Measurements from ENCODE around the gene CCDC154. TPM values are rescaled to one million over a fixed set of nuclear protein-coding genes. Genes with fewer than 3 reads are reported as not detected.
A peak's percentile ranks its signal among the peaks of the same experiment; 100 is the strongest.

The CCDC154 gene
- total and polyA plus RNA-seq, 9 of the 15 experiments (the other 6 are each of a cell fraction or from before 2014, with no cell fraction given) = 0.15 to 1.4 (median 0.20) TPM; not detected in 5

DNA sequence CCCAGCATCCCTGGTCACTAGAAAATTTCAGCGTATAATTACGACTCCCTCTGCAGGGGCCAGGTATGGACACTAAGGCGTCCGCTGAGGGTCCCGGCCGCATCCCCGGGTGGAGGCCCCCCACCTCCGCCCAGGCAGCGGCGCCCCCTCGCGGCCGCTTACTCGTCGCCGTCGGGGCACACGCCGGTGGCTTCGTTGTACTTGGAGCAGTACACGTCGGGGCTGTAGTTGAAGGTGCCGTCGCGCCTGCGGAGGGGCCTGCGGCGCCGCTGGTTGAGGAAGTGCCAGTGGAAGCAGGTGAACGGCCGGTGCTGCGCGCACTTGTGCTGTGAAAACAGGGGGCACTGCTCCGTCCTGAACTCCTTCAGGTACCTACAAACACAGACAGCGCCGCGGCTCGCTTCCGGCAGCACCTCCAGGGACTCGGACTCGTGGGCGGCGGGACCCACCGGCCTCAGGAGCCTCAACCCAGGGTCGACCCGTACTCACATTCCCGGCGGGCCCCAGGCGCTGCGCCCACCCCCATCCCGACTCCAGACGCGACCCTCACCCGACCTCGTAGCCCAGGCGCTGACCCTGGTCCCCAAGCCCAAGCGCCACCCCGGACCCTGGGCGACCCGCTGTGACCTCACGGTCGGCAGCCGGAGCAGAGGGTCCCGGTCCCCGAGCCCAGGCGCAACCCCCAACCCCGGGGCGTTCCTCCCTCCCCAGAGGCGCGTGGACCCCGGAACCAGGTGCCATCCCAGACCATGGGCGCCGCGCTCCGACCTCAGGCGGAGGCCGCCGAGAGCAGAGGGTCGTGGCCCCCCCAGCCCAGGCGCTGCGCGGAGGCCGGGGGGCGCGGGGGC, 30.4 kb downstream of the CCDC154 start (continued):
- TF ChIP-seq REST (IDR thresholded peaks at IDR 0.05; ENCODE audit: borderline replicate concordance) = peak; percentile 54; the same call in 1 of the 2 replicates
- TF ChIP-seq REST (CRISPR knock-in tag; IDR thresholded peaks at IDR 0.05; ENCODE audit: low read depth) = no peak
- TF ChIP-seq, protein P1, sequence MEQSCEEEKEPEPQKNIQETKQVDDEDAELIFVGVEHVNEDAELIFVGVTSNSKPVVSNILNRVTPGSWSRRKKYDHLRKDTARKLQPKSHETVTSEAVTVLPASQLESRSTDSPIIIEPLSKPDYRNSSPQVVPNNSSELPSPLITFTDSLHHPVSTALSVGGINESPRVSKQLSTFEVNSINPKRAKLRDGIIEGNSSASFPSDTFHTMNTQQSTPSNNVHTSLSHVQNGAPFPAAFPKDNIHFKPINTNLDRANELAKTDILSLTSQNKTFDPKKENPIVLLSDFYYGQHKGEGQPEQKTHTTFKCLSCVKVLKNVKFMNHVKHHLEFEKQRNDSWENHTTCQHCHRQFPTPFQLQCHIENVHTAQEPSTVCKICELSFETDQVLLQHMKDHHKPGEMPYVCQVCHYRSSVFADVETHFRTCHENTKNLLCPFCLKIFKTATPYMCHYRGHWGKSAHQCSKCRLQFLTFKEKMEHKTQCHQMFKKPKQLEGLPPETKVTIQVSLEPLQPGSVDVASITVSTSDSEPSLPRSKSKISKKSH (CRISPR knock-in tag; IDR thresholded peaks at IDR 0.05) = no peak
- TF ChIP-seq MYBL2 (IDR thresholded peaks at IDR 0.05; ENCODE audit: low read depth) = no peak
- TF ChIP-seq MYBL2 (CRISPR knock-in tag; IDR thresholded peaks at IDR 0.05; ENCODE audit: borderline replicate concordance) = no peak
- TF ChIP-seq, protein P2, sequence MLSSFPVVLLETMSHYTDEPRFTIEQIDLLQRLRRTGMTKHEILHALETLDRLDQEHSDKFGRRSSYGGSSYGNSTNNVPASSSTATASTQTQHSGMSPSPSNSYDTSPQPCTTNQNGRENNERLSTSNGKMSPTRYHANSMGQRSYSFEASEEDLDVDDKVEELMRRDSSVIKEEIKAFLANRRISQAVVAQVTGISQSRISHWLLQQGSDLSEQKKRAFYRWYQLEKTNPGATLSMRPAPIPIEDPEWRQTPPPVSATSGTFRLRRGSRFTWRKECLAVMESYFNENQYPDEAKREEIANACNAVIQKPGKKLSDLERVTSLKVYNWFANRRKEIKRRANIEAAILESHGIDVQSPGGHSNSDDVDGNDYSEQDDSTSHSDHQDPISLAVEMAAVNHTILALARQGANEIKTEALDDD (IDR thresholded peaks at IDR 0.05) = no peak
- TF ChIP-seq, protein P3, sequence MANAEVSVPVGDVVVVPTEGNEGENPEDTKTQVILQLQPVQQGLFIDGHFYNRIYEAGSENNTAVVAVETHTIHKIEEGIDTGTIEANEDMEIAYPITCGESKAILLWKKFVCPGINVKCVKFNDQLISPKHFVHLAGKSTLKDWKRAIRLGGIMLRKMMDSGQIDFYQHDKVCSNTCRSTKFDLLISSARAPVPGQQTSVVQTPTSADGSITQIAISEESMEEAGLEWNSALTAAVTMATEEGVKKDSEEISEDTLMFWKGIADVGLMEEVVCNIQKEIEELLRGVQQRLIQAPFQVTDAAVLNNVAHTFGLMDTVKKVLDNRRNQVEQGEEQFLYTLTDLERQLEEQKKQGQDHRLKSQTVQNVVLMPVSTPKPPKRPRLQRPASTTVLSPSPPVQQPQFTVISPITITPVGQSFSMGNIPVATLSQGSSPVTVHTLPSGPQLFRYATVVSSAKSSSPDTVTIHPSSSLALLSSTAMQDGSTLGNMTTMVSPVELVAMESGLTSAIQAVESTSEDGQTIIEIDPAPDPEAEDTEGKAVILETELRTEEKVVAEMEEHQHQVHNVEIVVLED (CRISPR knock-in tag; IDR thresholded peaks at IDR 0.05) = no peak
- TF ChIP-seq PCBP2 (IDR thresholded peaks at IDR 0.05; ENCODE audit: low read depth, low read length, poor library complexity, severe bottlenecking) = no peak
- TF ChIP-seq TEAD1 (CRISPR knock-in tag; IDR thresholded peaks at IDR 0.05) = no peak
- no peak for TF ChIP-seq CBX8 (IDR thresholded peaks at IDR 0.05; ENCODE audit: borderline replicate concordance, extremely low read depth, low read depth, low read length, poor library complexity, severe bottlenecking)
